Germinal center (tissue), 1 donor: Measurements from ENCODE around the gene CCT3.

Experiments
- DNase-seq: peaks from one replicate; pipeline ENCODE4 v3.0.0; 2012; ENCODE audit warnings: mixed read lengths, low spot score

Gene CCT3

DNA sequence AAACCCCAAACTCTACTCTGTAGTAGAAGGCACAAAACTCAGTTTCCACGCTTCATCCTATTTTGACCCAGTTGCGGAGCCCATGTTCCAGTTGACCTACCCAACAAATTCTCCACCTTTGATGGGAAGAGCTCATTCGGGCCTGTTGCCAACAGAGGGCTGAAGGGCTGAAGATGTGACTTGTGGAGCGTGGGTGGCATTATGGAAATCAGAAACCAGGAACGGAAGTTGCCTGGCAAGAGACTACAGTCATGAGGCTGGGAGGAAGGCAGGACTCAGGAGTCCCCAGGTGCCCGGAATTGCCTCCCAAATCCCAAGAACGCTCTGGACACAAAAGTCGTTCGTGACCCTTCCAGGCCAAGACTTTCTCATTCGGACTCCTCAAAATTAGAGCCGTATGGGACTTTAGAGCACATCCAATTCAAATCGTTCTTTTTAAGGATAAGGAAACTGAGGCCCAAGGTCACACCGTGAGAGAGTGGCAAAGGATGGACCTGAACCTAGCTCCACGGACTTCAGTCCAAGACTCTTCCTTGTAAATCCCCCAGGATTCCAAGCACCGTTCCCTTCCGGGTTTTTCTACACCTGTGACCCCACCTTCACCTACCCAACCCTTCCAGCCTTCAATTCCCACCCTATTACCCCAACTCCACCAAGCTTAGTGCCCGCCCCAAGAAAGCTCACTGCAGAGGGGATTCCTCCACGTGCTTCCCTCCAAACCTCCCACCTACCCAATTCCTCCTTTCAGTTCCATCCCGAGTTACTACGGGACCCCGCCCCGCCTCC is 56.2 kb downstream of the CCT3 start:
- peak; percentile 47 for DNase-seq

DNA sequence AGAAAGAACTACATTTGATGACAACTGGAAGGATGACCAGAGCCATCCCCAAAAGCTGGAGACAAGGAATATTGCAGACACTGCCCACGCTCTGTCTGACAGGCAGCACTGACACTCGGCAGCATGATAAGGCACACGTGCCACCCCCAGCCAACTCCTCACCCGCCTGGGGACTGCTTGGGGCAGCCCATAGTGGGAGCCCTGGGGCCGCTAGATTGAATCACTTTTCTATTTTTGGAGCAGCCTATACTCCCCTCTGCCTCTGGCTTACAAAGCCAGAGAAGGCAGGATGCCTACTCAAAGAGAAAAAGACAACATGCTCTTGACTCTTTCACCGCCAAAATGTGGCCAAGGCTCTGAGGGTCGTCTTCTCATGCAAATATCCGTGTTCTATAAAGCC is 56.8 kb downstream of the CCT3 start:
- peak; percentile 23 for DNase-seq

DNA sequence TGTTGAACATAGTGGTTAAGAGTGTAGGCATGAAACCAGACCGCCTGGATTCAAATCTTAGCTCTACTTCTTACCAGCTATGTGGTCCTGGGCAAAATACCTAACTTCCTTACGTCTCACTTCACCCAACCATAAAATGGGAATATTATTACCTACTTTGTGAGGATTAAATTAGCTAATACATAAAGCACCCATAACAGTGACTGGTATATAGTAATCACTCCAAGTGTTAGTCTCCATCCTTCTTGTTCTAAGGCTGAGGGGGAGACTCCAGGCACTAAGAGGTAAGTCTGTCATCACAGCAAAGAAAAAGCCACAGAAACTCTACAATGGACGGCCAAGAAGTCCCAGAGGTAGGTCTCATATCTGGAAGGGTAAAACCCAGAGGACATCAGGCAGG is 58.3 kb downstream of the CCT3 start:
- no peak for DNase-seq

DNA sequence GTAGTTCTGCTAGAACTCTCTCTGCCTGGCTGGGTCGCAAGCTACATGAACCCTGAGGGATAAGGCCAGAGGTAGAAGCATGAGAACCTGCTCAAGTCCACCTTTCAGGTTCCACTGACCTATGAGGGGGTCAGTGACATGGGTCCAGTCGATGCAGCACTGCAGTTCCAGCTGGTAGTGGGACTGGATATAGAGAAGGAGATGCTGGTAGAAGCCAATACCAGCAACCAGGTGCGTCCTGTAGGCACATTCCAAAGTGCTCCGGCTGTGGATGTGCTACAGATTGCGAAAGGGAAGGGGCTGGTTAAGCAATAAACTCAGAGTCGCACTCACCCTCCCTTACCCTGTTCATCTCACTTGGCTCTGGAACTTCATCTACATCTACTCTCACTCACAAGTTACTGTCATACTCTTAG is 61.1 kb downstream of the CCT3 start:
- no peak for DNase-seq

DNA sequence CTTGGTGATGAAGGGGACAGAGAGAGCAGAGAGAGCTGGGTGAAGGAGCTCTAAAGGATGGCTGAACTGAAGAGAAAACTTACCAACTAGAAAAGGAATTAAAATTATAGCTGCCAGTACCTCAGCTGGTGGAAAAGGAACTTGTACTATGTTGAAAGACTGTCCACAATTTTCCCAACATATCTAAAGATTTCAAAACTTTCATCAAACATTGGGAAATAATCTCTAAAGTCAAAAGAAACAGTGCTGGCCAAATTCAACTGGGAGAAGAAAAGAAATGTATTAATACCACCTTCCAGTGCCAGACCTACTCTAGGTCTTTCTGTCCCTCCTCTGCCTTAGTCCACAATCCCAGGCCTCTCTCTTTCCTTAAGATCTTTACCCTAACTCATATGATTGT is 61.6 kb downstream of the CCT3 start:
- DNase-seq = no peak

DNA sequence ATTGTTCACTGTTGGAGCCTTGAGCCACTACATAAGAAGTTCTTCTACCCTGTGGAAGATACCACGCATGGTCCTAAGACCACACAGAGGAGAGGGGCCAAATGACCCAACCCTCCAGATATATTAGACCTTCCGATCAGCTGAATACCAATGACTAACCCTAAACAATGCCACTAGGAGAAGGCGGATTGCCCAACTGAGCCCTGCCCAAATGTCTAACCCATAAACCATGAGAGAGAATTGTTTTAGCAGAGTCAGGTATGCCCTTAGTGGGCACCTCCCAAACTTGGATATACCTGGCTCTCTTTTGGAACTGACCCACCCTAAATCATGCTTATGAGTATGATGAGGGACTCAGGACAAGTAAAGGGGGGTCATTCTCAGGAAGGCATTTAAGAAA is 67.8 kb downstream of the CCT3 start:
- no peak for DNase-seq

DNA sequence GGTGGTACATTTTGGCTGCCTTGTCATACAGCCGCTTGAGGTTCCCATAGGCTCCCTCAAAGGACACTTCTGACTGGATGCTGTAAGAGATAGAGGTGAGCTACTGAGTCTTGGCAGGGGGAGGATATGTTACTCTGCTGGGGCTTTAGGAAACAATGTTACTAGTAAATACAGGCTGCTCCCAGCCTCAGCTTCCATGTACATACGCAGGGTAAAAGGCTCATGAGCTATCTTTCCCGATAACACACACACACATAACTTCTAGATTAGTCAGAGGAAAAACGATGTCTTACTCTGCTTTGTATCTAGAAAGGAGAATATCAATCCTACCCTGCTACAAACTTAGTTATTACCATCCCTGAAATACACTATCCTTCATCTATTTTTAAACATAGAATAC is 69.8 kb downstream of the CCT3 start:
- no peak for DNase-seq

DNA sequence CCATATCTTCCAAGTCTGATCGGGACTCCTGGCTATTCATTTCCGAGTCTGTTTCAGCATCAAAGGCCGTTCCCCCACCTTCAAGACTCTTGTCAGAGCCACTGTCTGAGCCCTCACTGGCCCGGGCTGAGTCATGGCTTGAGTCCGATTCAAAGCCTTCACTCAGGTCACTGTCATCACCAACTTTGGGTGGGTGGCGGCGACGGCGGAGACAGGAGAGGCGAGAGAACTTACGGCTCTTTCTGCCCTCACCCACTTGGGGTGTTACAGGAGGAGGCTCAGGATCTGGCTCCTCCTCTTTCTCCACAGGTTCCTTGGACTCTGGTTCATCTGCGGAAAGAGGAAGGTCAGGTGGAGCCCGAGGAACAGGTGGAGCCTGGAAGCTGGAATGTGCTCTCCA is 72.0 kb downstream of the CCT3 start:
- no peak for DNase-seq

DNA sequence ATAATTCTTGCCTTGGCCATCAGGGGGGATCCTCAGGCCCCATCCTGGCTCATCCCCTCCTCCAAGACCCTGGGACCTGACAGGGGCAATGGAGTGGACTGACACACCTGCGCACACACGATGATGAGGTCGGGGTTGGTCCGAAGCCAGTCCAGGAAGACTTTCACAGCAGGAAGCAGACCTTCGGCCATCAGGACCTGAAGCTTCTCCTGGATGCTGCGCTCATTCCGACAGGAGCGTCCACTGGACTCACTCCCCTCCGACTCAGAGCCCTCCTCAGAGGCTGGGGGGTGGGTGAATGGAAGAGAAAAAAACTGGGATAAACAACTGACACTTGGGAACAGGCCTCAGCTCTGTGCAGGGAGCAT is 74.8 kb downstream of the CCT3 start:
- DNase-seq = no peak

DNA sequence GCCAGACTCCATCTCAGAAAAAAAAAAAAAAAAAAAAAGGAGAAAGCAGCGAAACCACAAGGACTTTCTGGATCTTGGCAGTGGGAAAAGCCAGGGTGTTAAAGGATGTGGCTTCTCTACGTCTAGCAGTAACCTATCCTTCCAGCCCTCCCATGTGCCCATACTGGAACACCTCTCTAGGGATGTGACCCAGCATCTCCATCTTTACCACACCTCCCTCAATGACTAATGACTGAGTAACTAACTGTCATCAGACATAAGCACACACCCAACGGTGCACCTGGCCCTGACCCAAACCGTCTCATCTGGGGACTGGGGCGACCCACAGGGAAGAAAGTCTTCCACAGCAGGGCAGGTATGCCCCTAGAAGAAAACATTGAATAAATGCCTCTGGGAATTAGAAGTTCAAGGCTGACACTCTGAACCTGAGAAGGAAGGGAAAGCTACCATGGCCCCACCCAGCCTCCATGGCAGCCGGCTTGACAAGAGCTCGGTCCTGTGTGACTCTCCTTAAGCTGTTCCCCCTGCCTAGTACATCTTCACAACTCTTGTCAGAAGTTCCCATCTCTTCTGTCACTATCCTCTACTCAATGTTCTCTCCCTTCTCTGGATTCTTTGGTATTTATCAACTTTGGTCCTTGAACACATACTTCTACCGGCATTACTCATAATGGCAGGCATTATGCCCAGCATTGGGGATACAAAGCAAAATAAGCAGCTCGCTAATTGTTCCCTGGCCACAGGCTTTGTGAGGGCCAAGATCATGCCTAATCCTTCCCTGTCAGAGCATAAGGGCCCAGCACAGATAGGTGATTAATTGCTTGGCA is 75.4 kb downstream of the CCT3 start:
- no peak for DNase-seq

DNA sequence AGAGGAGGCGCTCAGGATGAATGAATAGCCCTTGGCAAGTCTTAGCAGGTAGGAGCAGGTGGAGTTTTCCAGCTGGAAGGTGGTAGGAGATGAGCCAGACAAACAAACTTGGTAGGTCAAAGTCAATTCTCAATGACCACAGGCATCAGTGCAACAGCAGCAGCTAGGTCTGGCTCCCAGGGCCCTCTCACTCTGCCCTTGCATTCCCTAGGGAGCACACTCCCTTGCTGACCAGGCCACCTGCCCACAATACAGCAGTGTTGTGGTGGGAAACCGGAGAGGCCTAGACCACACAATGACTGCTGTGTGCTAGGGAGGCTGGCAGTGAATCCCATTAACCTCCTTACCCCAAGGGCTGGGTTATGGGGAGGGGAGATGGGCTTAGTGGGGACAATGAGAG is 77.2 kb downstream of the CCT3 start:
- no peak for DNase-seq

DNA sequence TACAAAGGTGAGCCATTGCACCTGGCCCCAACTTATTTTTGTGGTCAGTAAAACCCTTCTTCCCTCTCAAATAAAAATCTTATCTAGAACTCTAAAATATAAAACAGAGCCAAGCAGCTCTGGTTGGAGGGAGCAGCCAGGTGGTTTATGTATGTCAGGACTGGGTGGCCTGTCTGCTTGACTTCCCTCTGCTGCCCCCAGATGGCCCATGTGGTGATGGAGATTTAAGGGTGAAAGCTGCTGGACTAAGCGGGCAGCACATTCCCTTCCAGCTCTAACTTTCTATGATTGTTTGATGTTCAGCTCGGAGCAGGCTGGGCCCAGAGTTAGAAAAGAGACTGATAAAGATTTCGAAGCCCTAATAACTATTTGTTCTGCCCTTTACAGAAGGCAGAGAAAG is 78.3 kb downstream of the CCT3 start:
- no peak for DNase-seq
